ENCODE data around the gene TMCO6. TPM values are rescaled to one million over a fixed set of nuclear protein-coding genes. Genes with fewer than 3 reads are reported as not detected.
"Not testable (repeated sequence)": the region's sequence is repeated elsewhere in the genome, so short reads cannot be mapped to it uniquely, and the experiment has no call there.

TMCO6 gene
- total RNA-seq (100 to 1,000 TPM in 1 of 2 donors, 10 to 100 TPM in 1; 58.0 to 103 TPM), polyA plus RNA-seq (ENCODE audit: insufficient read depth, low read depth, low replicate concordance) (34.5 TPM)
- long read RNA-seq, donor 1, partial matches to known transcripts, result 7 of 12 reads
- long read RNA-seq, donor 1, other reads (novel, unspliced or antisense), result 0 of 12 reads
- long read RNA-seq, donor 2, partial matches to known transcripts, result 0 of 2 reads
- long read RNA-seq, donor 2, other reads (novel, unspliced or antisense), result 0 of 2 reads

- whole genome bisulfite sequencing, 2 donors, result 0 to 2% methylated on average over 16 to 62 of the region's 63 CpGs
- peak; percentile 99 for DNase-seq
- Histone ChIP-seq H3K27ac (peak within 1 kb of the TSS; percentile 79 to 87), H3K9me3 (no peaks in the 10 kb centered on the region), H3K27me3 (no peaks in the 10 kb centered on the region), H3K36me3 (ENCODE audit: low read depth, missing control alignments) (no peaks in the 10 kb centered on the region), H3K4me3 (peak within 1 kb of the TSS; percentile 65 to 86), H3K4me1 (peaks cover 8% of the 10 kb centered on the region)
- intact Hi-C loops (cut with DNase I; ENCODE audit: low total_unique reads), result loop anchor here (10.0 kb wide), 1 partner anchor 95 kb away; the partner anchor contains the start of gene EIF4EBP3
- no peak for TF ChIP-seq POLR2A (IDR thresholded peaks at IDR 0.05)
- peak; percentile 44 to 63 (median 60) for TF ChIP-seq CTCF (IDR thresholded peaks at IDR 0.05)
Measured at GRCh38 chr5:140639148-140639981, at the start of gene TMCO6. TMCO6 (plus strand) TSS chr5:140639451; CDS start chr5:140639528, 77 bp downstream.

- H3K4me3 ChIP-seq, result no peak overlapping the region
- H3K4me1 ChIP-seq, result peaks cover 21% of the 10 kb centered on the region
- intact Hi-C loops (cut with DNase I; ENCODE audit: low total_unique reads), result no loop called here
- TF ChIP-seq CTCF (IDR thresholded peaks at IDR 0.05) (no peak), POLR2A (IDR thresholded peaks at IDR 0.05) (no peak)
- no peaks in the 10 kb centered on the region for H3K9me3 ChIP-seq
- no peak for DNase-seq
- H3K36me3 ChIP-seq (ENCODE audit: low read depth, missing control alignments), result no peaks in the 10 kb centered on the region
- H3K27ac ChIP-seq, result no peak overlapping the region
- 88 to 90% methylated on average over 7 of the region's 7 CpGs for WGBS, 2 donors
- H3K27me3 ChIP-seq, result no peaks in the 10 kb centered on the region
Measured at GRCh38 chr5:140590861-140591260, 48.4 kb upstream of the TMCO6 start.

GRCh38 chr5:140591747-140592372 lies 47.4 kb upstream of the TMCO6 start:
- Histone ChIP-seq H3K27ac (no peak overlapping the region), H3K27me3 (no peaks in the 10 kb centered on the region), H3K4me1 (peaks cover 30% of the 10 kb centered on the region), H3K4me3 (no peak overlapping the region), H3K9me3 (no peaks in the 10 kb centered on the region), H3K36me3 (ENCODE audit: low read depth, missing control alignments) (no peaks in the 10 kb centered on the region)
- WGBS, 2 donors, result 78 to 94% methylated on average over 5 of the region's 5 CpGs
- intact Hi-C loops (cut with DNase I; ENCODE audit: low total_unique reads), result no loop called here
- no peak for DNase-seq
- no peak for TF ChIP-seq POLR2A (IDR thresholded peaks at IDR 0.05)
- no peak for TF ChIP-seq CTCF (IDR thresholded peaks at IDR 0.05)

- H3K27me3 ChIP-seq; H3K27ac ChIP-seq; DNase-seq; intact Hi-C loops (cut with DNase I; ENCODE audit: low total_unique reads); H3K9me3 ChIP-seq; H3K36me3 ChIP-seq (ENCODE audit: low read depth, missing control alignments): not testable (repeated sequence)
- WGBS, 2 donors, result 68% methylated on average over 13 of the region's 14 CpGs; no CpG with 5 or more reads in 1 of the 2 donors
- Histone ChIP-seq H3K4me3 (peak overlapping the region; percentile 9 to 34), H3K4me1 (peaks cover 30% of the 10 kb centered on the region)
Measured at GRCh38 chr5:140593070-140593469, 46.2 kb upstream of the TMCO6 start.

GRCh38 chr5:140594169-140594568 lies 45.1 kb upstream of the TMCO6 start:
- Histone ChIP-seq H3K27me3 (no peaks in the 10 kb centered on the region), H3K36me3 (ENCODE audit: low read depth, missing control alignments) (no peaks in the 10 kb centered on the region), H3K4me3 (no peak overlapping the region), H3K4me1 (peaks cover 27% of the 10 kb centered on the region), H3K27ac (peak overlapping the region; percentile 66 to 86), H3K9me3 (no peaks in the 10 kb centered on the region)
- 7 to 80% methylated on average over 1 to 3 of the region's 6 CpGs for WGBS, 2 donors
- TF ChIP-seq CTCF (IDR thresholded peaks at IDR 0.05), result no peak
- no peak for TF ChIP-seq POLR2A (IDR thresholded peaks at IDR 0.05)
- intact Hi-C loops (cut with DNase I; ENCODE audit: low total_unique reads), result no loop called here
- DNase-seq, result peak; percentile 48
